DND-41 (cell line): ENCODE results near the gene NEXMIF.

Experiments
- CTCF ChIP-seq: IDR thresholded peaks from 2 replicates; pipeline ENCODE4 v1.5.1; 2012; ENCODE audit warnings: borderline replicate concordance, low read length, moderate library complexity, mild to moderate bottlenecking; ENCODE audit not compliant: poor library complexity, severe bottlenecking; ENCODE audit errors: extremely low read depth
- EZH2 ChIP-seq: IDR thresholded peaks from 3 replicates; pipeline ENCODE4 v1.6.1; 2012; ENCODE audit warnings: borderline replicate concordance, low read depth, mild to moderate bottlenecking, moderate library complexity, low read length, inconsistent platforms; ENCODE audit not compliant: severe bottlenecking

DNA sequence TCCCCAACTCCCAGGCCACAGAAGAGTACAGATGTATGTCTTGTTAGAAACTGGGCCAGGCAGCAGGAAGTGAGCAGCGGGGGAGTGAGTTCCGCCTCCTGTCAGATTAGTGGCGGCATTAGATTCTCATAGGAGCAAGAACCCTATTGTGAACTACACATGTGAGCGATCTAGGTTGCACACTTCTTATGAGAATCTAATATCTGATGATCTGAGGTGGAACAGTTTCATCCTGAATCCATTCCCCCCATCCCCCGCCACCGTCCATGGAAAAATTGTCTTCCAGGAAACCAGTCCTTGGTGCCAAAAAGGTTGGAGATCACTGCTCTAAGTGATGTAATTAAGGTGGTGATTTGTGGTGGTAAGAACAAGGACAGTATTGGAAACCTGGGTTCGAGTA, 24.5 kb upstream of the NEXMIF start:
- TF ChIP-seq EZH2 = no peak
- no peak for TF ChIP-seq CTCF
